ENCODE results near the gene SLCO3A1.

Gene SLCO3A1

GRCh38 chr15:91895051-91895450 is 41.5 kb downstream of the SLCO3A1 start:
- no peak for DNase-seq (ENCODE audit: low spot score)
- TF ChIP-seq, protein P1, sequence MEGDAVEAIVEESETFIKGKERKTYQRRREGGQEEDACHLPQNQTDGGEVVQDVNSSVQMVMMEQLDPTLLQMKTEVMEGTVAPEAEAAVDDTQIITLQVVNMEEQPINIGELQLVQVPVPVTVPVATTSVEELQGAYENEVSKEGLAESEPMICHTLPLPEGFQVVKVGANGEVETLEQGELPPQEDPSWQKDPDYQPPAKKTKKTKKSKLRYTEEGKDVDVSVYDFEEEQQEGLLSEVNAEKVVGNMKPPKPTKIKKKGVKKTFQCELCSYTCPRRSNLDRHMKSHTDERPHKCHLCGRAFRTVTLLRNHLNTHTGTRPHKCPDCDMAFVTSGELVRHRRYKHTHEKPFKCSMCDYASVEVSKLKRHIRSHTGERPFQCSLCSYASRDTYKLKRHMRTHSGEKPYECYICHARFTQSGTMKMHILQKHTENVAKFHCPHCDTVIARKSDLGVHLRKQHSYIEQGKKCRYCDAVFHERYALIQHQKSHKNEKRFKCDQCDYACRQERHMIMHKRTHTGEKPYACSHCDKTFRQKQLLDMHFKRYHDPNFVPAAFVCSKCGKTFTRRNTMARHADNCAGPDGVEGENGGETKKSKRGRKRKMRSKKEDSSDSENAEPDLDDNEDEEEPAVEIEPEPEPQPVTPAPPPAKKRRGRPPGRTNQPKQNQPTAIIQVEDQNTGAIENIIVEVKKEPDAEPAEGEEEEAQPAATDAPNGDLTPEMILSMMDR (IDR thresholded peaks at IDR 0.05; ENCODE audit: extremely low read depth, missing control alignments): no peak

DNA sequence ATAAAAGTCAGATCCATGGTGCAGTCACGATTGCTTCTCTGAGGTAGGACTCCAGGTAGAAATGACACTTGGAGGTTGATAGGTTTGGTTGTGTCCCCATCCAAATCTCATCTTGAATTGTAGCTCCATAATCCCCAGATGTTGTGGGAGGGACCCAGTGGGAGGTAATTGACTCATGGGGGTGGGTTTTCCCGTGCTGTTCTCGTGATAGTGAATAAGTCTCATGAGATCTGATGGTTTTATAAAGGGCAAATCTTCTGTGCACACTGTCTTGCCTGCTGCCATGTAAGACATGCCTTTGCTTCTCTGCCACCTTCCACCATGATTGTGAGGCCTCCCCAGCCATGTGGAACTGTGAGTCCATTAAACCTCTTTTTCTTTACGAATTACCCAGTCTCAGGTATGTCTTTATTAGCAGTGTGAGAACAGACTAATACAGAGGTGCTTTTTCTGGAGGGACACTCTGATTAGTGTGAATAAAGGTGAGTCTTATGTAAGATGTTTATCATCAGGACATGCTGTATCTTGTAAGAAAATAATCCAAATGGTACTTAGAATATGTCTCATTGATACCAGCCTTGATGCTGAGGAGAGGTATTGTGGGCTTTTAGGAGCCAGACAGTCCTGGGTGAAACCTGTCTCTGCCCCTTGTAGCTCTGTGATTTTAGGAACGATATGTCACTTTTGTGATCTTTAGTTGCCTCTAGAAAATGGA is 43.0 kb downstream of the SLCO3A1 start:
- TF ChIP-seq, protein P1 (IDR thresholded peaks at IDR 0.05; ENCODE audit: extremely low read depth, missing control alignments): no peak
- no peak for DNase-seq (ENCODE audit: low spot score)

GRCh38 chr15:91897585-91898372 is 44.3 kb downstream of the SLCO3A1 start:
- no peak for DNase-seq (ENCODE audit: low spot score)
- TF ChIP-seq, protein P1 (IDR thresholded peaks at IDR 0.05; ENCODE audit: extremely low read depth, missing control alignments): no peak

DNA sequence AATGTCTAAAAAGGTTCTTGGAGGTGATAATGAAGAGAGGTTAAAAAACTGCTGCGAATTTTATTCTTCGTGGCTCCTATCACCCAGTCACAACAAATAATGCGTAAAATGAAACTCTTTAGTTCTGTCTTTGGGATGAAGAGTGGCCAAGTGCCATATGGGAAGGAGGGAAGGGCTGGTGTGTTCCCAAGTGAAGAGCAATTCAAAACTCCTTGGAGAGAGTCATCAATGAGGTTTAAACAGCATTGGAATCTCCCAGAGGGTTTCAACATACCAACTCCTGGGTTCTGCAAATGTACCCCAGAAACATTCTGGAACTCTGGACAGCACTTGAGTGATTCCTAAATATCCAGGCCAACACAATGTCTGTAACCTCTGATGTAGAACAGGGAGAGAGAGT is 45.3 kb downstream of the SLCO3A1 start:
- TF ChIP-seq, protein P1 (IDR thresholded peaks at IDR 0.05; ENCODE audit: extremely low read depth, missing control alignments): no peak
- DNase-seq (ENCODE audit: low spot score): no peak

GRCh38 chr15:91904942-91905341 is 51.4 kb downstream of the SLCO3A1 start:
- DNase-seq (ENCODE audit: low spot score): no peak
- TF ChIP-seq, protein P1 (IDR thresholded peaks at IDR 0.05; ENCODE audit: extremely low read depth, missing control alignments): no peak

DNA sequence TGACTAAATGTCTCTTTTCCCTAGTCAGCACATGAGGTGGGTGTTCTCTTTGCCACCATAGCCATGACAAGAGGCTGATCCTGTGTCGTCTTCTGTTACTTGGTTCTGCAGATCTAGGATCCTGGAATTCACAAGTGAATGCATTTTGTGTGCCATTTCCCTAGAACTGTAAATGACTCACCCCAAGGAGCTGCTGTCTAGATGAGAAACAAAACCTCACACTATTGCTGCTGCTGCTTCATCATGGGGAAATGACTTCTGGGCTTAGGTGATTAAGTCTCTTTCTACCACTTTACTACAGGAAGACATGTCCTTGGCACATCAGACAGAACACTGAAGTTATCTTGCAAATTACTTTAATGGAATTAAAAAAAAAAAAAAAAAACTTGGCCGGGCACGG is 54.9 kb downstream of the SLCO3A1 start:
- TF ChIP-seq, protein P1 (IDR thresholded peaks at IDR 0.05; ENCODE audit: extremely low read depth, missing control alignments): no peak
- no peak for DNase-seq (ENCODE audit: low spot score)

- TF ChIP-seq, protein P1 (IDR thresholded peaks at IDR 0.05; ENCODE audit: extremely low read depth, missing control alignments): no peak
- no peak for DNase-seq (ENCODE audit: low spot score)
Observed at GRCh38 chr15:91909111-91909510, 55.6 kb downstream of the SLCO3A1 start.

Measured in GM20000 (cell line).